Esophagus squamous epithelium (tissue), 5 donors: ENCODE data around the gene PHTF2. TPM values are rescaled to one million over a fixed set of nuclear protein-coding genes. Genes with fewer than 3 reads are reported as not detected.

Source experiments
- DNase-seq: peaks from one replicate; lab custom pipeline; 2025; lab: John Stamatoyannopoulos, UW
- H3K27ac ChIP-seq, 4 donors: fragments of 200-600 bp; sonication (generic); one replicate each; pipeline ENCODE4 v1.5.1; 2016 to 2019; ENCODE audit warnings: mild to moderate bottlenecking in 1 of 4
- H3K27me3 ChIP-seq, 4 donors: fragments of 200-600 bp; sonication (generic); 1 replicate in 3 of 4; 2 replicates in 1 of 4; pipeline versions ENCODE4 v1.5.1 to v1.6.0; 2017 to 2021; ENCODE audit warnings: antibody characterized with exemption in 1 of 4
- H3K36me3 ChIP-seq, 3 donors: fragments of 200-600 bp; sonication (generic); one replicate each; pipeline ENCODE4 v1.5.1; 2016 to 2019
- H3K4me1 ChIP-seq, 3 donors: fragments of 200-600 bp; sonication (generic); one replicate each; pipeline ENCODE4 v1.5.1; 2017 to 2019
- H3K4me3 ChIP-seq, 4 donors: fragments of 200-600 bp; sonication (generic); 1 replicate in 3 of 4; 2 replicates in 1 of 4; pipeline ENCODE4 v1.5.1; 2016 to 2019; ENCODE audit warnings: mild to moderate bottlenecking in 2 of 4, moderate library complexity in 1 of 4
- H3K9me3 ChIP-seq, 3 donors: fragments of 200-600 bp; sonication (generic); one replicate each; pipeline ENCODE4 v1.5.1; 2016 to 2019
- CTCF ChIP-seq, 6 experiments: fragments of 450-650 bp in 4 of 6; fragments of 200-600 bp in 2 of 6; sonication (generic) in 2 of 6; IDR thresholded peaks; one replicate each; pipeline ENCODE4 v1.5.1; 2016 to 2019; ENCODE audit warnings: antibody characterized with exemption in 6 of 6, mild to moderate bottlenecking in 4 of 6, moderate library complexity in 4 of 6
- POLR2A ChIP-seq, 4 donors: fragments of 450-650 bp; IDR thresholded peaks; one replicate each; pipeline ENCODE4 v1.6.1; 2017; ENCODE audit warnings: antibody characterized with exemption in 4 of 4, mild to moderate bottlenecking in 4 of 4, moderate library complexity in 3 of 4
- WGBS, 2 donors: methylation state at CpG; one replicate each; pipeline ENCODE4 v1.1.5; 2018; 5-methylcytosine and 5-hydroxymethylcytosine counted together
- intact Hi-C: fragments of 100-400 bp; cut with DNase I; formaldehyde crosslinking; loops from one replicate; pipeline ENCODE4 v1.15.0; 2022
- total RNA-seq, 4 donors: library from RNA; depleted of rRNA; stranded (reverse); fragments of >200 nt; gene quantifications; one replicate each; pipeline ENCODE4 v1.1.0, GENCODE V29; 2016
- donor health status: DM: yes; HTN: yes; CAD: no.

The PHTF2 gene
- total RNA-seq, 4 donors from 2014 or later, result 6.5 to 15.4 (median 13.5) TPM

- no peak overlapping the region for H3K27ac ChIP-seq
- TF ChIP-seq CTCF (IDR thresholded peaks at IDR 0.05) (no peak), POLR2A (IDR thresholded peaks at IDR 0.05) (no peak)
- H3K4me3 ChIP-seq, result no peak overlapping the region
- DNase-seq, result no peak
- no peaks in the 10 kb centered on the region for H3K4me1 ChIP-seq
- intact Hi-C loops, result no loop called here
- no peaks in the 10 kb centered on the region for H3K9me3 ChIP-seq
- peaks cover 0 to 19% (median 0%) of the 10 kb centered on the region in 3 donors for H3K36me3 ChIP-seq
- H3K27me3 ChIP-seq, result no peaks in the 10 kb centered on the region
- WGBS, 2 donors, result 71 to 95% methylated on average over 4 of the region's 4 CpGs
These were observed 143.9 kb downstream of the PHTF2 start for GRCh38 chr7:77942431-77942830.

GRCh38 chr7:77944183-77945182 is 145.9 kb downstream of the PHTF2 start:
- WGBS, 2 donors, result 90 to 92% methylated on average over 9 of the region's 9 CpGs

GRCh38 chr7:77950548-77950947 is 152.0 kb downstream of the PHTF2 start:
- 87 to 91% methylated on average over 5 of the region's 5 CpGs for WGBS, 2 donors
- no peaks in the 10 kb centered on the region for H3K27me3 ChIP-seq
- DNase-seq, result no peak
- peaks cover 0 to 4% (median 0%) of the 10 kb centered on the region in 3 donors for H3K36me3 ChIP-seq
- H3K4me3 ChIP-seq, result no peak overlapping the region
- H3K4me1 ChIP-seq, result no peaks in the 10 kb centered on the region
- no peaks in the 10 kb centered on the region for H3K9me3 ChIP-seq
- intact Hi-C loops, result no loop called here
- TF ChIP-seq POLR2A (IDR thresholded peaks at IDR 0.05) (no peak), CTCF (IDR thresholded peaks at IDR 0.05) (no peak)
- H3K27ac ChIP-seq, result no peak overlapping the region

More at GRCh38 chr7:77944183-77945182, 145.9 kb downstream of the PHTF2 start:
- intact Hi-C loops, result no loop called here
- Histone ChIP-seq H3K36me3 (peaks cover 0 to 19% (median 0%) of the 10 kb centered on the region in 3 donors), H3K27me3 (no peaks in the 10 kb centered on the region), H3K4me1 (no peaks in the 10 kb centered on the region), H3K4me3 (no peak overlapping the region), H3K9me3 (no peaks in the 10 kb centered on the region), H3K27ac (no peak overlapping the region)
- TF ChIP-seq POLR2A (IDR thresholded peaks at IDR 0.05) (no peak), CTCF (IDR thresholded peaks at IDR 0.05) (no peak)
- no peak for DNase-seq

- Histone ChIP-seq H3K27ac (no peak overlapping the region), H3K4me3 (no peak overlapping the region), H3K9me3 (no peaks in the 10 kb centered on the region), H3K36me3 (peaks cover 0 to 4% (median 0%) of the 10 kb centered on the region in 3 donors), H3K4me1 (no peaks in the 10 kb centered on the region), H3K27me3 (no peaks in the 10 kb centered on the region)
- 85 to 89% methylated on average over 3 of the region's 3 CpGs for WGBS, 2 donors
- TF ChIP-seq POLR2A (IDR thresholded peaks at IDR 0.05) (no peak), CTCF (IDR thresholded peaks at IDR 0.05) (no peak)
- DNase-seq, result no peak
- intact Hi-C loops, result no loop called here
These were observed 156.4 kb downstream of the PHTF2 start for GRCh38 chr7:77954773-77955555.
